ENCODE data around the gene INPP5B.

The INPP5B gene

DNA sequence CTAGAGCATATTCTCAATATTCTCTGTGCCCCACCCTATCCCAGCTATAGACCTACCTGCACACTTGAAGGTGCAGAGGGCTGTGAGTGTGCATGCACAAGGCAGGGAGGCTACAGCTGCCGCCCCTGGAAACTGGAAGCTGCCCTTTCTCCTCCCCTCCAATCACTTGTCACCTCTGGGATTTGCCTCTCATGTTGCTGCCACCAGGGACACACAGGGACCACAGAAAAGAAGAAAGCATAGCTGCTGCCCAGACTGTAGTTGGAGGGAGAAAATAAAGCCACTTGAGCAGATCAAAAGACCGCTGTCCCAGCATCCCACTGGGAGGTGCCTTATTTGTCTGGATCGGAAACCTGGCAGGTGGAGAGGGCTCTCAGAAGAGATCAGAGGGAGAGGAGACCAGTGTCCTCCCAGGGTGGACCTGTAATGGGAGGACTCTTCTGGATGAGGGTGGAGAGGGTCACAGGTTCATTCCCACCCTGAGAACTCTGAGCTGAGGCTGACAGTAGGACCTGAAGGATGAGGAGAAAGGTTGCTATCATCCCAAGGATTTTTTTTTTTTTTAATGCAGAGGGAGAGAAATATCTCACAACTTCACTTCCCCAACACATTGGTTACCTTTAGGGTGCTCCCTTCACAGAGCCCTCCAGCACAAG, 7.6 kb upstream of the INPP5B start:
- DNase-seq (ENCODE audit: insufficient read length, low spot score) (no peak), FAIRE-seq (no peak)
- TF ChIP-seq, protein P1, sequence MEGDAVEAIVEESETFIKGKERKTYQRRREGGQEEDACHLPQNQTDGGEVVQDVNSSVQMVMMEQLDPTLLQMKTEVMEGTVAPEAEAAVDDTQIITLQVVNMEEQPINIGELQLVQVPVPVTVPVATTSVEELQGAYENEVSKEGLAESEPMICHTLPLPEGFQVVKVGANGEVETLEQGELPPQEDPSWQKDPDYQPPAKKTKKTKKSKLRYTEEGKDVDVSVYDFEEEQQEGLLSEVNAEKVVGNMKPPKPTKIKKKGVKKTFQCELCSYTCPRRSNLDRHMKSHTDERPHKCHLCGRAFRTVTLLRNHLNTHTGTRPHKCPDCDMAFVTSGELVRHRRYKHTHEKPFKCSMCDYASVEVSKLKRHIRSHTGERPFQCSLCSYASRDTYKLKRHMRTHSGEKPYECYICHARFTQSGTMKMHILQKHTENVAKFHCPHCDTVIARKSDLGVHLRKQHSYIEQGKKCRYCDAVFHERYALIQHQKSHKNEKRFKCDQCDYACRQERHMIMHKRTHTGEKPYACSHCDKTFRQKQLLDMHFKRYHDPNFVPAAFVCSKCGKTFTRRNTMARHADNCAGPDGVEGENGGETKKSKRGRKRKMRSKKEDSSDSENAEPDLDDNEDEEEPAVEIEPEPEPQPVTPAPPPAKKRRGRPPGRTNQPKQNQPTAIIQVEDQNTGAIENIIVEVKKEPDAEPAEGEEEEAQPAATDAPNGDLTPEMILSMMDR (IDR thresholded peaks at IDR 0.05; ENCODE audit: insufficient read depth, missing control alignments): no peak

DNA sequence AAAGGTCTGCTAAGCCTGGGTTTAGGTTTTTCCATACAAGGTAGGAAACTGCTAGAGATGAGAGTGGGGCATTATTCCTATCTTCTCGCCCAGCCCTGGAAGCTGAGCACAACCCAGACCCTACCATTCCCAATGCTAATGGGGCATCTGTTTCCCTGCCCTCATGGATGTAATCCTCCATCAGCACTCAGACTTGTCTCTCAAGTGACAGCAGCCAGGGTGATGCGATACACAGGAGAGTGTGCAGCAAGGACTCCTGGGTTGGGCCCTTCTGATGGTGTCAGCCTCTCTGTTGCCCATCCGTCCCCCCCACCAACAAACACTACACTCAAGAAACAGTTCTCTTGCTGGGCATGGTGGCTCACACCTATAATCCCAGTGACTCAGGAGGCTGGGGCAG, 5.9 kb upstream of the INPP5B start:
- FAIRE-seq: no peak
- DNase-seq (ENCODE audit: insufficient read length, low spot score): no peak
- TF ChIP-seq, protein P1 (IDR thresholded peaks at IDR 0.05; ENCODE audit: insufficient read depth, missing control alignments): no peak

DNA sequence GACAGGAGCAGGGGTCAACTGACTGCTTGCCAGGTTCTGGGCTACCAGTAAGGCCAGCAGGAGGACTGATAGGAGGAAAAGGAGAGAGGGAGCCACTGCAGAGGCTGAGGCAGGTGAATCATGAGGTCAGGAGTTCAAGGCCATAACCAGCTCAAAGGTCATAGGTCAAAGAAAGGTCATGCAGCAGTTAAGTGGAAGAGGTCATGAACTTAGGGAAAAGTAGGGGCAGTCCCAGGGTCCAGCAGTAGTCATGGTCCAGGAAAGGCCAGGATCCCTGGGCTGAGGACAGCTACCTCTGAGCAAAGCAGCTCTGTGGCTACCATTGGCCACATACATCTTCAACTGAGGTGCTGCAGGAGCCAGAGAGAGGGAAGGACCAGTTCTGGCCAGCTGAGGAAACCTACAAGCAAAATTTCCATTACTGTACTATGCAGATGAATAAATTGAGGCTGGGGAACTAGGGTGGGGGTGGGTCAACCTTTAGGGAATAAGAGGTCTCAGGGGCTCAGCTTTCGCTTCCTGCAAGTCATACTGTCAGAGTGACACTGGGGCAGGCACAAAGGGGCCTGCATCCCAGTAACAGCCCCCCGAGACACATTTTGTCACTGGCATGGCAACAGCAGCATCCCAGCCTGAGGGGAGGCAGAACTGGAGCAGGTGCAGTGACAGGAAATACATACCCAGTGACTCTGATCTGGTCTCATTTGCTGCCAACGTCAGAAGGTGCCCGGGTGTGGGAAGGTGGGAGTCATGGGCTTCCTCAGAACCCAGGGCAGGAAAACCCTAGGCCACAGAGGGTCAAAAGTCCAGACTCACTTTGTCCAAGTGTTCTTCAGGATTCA, 5.2 kb upstream of the INPP5B start:
- FAIRE-seq (no peak), DNase-seq (ENCODE audit: insufficient read length, low spot score) (no peak)
- TF ChIP-seq, protein P1 (IDR thresholded peaks at IDR 0.05; ENCODE audit: insufficient read depth, missing control alignments): no peak

DNA sequence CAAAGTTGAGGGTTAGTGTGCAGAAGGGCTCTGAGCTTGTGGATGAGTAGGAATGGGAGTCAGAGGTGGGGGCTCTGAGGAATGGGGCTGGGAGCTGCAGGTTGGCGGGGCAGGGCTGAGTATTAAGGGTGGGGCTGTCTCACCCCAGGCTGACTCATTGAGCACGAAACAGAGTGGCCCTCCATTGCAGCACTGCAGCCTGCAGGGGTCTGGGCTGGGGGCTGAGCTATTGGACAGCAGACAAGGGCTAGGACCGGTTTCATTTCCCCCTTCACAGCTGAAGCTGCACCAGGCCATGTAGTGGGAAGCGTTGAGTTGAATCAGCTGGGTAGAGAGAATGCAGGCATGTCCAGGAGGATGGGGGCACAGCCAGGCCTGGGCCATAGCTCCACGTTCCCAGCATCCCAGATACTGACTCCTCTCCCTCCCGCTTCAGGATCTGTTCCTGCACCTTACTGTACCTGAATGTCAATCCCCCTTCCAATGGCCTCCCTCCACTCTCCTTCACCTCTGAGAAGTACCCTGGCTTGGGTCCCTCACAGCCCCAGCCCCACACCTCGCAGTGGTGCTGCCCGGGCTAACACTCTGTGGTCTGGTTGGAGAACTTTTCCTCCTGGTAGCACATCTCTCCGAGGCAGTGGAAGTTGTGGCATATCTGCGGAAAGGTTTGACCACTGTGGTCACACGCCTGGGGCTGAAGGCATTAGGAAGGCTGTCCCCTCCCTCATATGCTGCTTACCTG, 4.4 kb upstream of the INPP5B start:
- FAIRE-seq (no peak), DNase-seq (ENCODE audit: insufficient read length, low spot score) (no peak)
- TF ChIP-seq, protein P1 (IDR thresholded peaks at IDR 0.05; ENCODE audit: insufficient read depth, missing control alignments): no peak

DNA sequence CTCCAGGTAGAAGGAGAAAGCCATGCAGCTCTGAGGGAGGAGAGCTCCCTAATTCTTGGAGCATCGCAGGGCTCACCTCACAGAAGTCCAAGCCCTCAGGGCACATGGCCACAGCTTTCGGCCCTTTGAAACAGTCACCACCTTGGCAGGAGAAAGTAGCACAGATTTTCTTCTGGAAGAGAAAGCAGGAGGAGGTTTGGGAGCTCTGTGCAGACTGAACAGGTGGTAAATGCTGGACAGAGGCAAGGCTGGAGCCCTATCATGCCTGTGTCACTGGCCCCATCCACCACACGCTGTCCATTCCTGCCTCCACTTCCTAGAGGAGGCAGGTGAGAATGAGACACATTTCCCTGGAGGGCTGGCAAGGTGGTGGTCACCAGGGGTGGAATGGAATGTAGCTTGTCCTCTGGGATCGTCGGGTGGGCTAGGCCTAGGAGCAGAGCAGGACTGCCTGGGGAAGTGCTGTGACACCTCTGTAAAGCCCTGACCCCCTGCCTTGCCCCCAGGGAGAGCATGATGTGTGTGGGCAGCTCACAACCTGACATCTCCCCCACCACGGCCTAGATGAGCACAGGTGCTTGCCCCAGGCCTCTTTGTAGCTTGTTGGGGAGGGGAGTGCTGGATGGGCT, 2.8 kb upstream of the INPP5B start:
- DNase-seq (ENCODE audit: insufficient read length, low spot score): no peak

DNA sequence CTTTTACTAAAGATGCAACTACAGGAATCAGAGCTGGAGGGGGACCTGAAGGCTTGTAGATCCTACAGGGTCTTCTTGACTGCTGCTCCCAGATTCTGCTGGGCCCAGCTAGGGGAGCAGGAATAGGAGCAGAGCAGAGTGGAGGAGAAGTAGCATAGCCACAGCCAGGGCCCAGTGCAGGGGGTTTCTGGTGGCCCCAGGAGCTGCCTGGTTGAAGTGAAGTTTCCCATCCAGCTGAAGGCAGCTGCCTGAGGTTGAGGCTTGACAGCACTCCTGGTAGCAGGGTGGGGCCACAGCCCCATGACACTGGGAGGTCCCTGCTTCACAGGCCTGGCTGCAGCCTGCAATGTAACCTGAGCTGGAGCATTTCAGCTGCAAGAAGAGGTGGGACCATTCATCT, 2.0 kb upstream of the INPP5B start:
- FAIRE-seq (no peak), DNase-seq (ENCODE audit: insufficient read length, low spot score) (no peak)
- TF ChIP-seq, protein P1 (IDR thresholded peaks at IDR 0.05; ENCODE audit: insufficient read depth, missing control alignments): no peak

More for the DNA sequence above, 2.8 kb upstream of the INPP5B start:
- TF ChIP-seq, protein P1 (IDR thresholded peaks at IDR 0.05; ENCODE audit: insufficient read depth, missing control alignments): no peak
- no peak for FAIRE-seq

All from D721Med (cell line).